ENCODE data around the gene TIMM23B.
"Not testable (repeated sequence)": the region's sequence is repeated elsewhere in the genome, so short reads cannot be mapped to it uniquely, and the experiment has no call there.

The TIMM23B gene, protein sequence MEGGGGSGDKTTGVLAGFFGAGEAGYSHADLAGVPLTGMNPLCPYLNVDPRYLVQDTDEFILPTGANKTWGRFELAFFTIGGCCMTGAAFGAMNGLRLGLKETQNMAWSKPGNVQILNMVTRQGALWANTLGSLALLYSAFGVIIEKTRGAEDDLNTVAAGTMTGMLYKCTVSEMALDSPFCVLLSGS

DNA sequence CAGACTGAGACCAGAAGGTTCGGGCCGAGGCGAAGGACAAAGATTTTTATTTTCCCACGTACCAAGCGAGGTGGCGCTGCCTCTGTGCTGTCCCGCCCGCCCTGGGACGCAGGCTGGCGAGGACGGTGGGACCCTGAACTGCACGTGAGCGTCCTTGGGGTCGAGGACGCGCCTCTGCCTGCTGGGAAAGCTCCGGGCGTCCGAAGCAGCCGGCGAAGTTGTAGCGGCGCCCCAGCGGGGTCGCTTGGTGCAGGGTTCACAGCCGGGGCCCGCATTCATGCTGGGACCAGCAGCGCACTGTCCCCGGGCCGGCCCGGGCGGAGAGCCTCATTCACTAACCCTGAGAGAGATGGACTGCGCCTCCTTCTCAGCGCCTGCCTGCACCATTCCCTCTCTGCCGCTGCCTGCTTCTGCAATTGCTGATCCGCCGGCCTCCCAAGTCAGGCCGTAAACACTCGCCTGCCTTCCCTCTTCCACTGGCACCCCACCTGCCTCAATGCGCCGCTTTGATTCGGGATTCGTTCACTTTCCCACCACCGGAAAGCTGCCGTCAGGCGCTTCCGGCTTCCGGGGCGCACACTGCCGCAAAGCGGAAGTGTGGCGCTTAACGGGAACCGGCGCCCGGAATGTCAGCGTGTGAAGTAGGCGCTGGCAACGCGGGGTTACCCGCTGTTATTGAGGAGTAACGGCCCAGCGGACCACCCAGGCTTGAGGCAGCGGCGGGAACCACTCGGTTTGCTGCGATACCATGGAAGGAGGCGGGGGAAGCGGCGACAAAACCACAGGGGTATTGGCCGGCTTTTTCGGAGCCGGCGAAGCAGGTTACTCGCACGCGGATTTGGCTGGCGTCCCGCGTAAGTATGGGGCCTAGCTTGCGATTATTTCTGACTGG lies at the start of gene TIMM23B, which contains the start of gene PARG:
TIMM23B (plus strand) TSS at position 607 of the 892 bp plus-strand sequence; CDS start at position 749, 142 bp downstream.
PARG (minus strand) TSS at position 581 of the 892 bp plus-strand sequence; CDS start at position 279, 302 bp downstream.
- peak; percentile 89 for DNase-seq

DNA sequence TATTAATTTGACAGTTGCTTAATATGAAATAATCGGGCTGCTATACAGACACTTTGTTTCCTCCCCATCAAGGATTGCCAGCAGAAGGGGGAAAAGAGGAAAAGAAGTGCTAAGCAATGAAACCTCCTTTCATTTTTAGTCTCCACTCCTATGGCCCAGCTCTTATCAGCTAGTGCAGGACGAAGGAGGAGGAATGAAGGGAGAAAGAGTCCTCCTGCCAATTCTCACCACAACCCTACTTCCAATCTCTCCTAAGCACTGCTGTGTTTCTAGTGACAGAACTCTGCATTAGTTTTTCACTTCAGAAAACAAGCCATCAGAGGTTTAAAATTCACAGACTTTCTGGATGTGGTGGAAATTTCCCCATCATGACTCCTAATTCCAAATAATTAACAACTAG lies 41.9 kb upstream of the TIMM23B start:
- DNase-seq = not testable (repeated sequence)

DNA sequence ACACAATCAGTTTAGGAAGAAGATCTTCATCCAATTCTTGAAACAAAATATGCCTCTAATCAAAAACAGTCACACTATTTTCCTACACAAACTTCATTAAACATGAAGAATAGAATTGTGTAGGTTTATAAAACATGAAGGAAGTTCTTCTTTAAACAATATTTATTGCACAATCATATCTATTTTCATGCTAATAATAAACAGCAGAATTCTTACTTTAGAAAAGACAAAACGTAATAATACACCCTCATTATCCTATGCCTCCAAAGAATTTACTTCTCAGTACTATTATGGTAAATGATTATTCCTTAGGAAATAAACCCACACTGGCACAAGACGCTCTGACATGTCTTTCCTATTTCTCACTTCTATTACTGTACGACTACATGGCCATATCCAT lies 41.4 kb upstream of the TIMM23B start:
- not testable (repeated sequence) for DNase-seq

DNA sequence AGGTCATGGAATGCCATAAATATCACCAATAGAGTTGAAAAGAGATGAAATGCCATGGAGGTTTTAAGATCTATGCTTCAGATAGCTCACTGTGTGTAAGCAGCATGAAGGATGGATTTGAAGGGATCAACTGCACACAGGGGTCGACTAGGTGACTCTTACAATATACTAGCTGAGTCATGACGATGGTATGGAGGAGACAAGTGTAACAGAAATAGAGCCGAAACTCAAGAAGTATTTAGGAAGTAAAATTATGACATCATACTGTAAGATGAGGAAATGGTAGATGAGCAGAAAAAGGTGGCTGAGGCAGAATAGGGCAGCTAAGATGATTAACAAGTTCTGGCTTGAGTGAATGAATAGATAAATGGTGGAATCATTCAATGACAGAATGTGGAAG lies 38.0 kb upstream of the TIMM23B start:
- not testable (repeated sequence) for DNase-seq

DNA sequence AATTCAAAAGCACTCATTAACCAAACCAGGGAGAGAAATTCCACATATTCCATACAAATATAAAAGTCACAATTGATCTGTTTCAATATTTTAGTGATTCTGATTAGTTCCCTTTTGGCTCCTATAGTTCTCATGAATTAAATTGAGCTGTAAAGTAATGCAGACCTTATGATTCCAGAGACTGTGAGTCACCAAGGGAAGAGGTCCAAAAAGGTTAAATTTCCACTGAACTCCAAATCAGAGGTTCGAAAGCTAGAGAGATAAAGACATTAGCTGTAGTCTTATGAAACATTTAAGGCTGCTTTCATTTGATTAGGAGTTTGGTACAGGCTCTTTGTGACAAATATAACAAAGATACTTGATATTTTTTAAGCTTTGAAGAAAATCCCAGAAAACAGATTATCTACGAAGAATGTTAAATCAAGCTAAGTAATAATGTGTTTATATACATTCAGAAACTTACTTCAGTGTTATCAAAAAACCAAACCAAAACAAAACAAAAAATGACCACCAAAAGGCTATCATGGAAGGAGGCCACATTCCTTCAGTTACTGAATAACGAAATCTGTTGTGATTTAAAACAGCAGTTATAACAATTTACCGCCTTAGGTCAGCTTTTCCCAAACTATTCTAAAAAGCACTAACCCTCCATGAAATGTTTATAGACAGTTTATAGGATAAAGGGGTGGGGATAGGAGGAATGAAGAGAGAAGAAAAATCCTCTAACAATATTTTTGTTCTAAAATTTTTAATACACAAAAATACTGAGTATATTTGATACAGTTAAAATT lies 33.4 kb upstream of the TIMM23B start:
- DNase-seq = not testable (repeated sequence)

DNA sequence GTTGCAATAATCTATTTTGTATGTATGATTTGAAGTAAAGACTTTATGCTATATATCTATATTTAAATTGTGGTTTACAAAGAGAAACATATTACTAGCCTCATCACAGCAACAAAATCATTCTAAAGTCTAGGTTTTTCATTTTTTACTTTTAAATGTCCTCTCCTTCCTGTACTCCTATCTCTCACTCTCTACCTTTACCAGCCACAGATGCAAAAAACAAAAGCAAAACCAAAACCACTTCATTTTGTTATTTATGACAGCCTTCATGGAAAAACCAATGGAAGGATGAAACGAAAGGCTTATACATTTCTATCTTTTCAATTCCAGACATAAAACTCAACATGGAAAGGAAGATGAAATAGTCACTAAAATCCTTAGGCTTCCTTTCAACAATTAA lies 31.6 kb upstream of the TIMM23B start:
- DNase-seq = not testable (repeated sequence)

DNA sequence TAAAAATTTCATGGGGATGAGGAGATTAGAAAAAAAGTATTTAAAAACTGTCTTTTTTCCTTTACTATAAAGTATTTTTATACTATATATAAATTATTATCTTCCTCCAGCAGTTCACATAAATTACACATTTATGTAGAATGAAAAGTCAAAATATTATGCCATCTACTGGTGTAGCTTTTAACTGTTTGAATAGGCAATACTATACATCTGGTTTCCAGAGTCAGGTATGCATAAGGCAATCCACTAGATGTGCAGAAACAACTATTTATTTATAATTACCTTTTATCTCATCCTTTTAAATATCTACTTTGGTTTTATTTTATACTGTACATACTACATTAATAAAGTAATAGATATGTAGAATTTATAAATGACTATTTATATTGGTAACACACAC lies 25.4 kb upstream of the TIMM23B start:
- not testable (repeated sequence) for DNase-seq

DNA sequence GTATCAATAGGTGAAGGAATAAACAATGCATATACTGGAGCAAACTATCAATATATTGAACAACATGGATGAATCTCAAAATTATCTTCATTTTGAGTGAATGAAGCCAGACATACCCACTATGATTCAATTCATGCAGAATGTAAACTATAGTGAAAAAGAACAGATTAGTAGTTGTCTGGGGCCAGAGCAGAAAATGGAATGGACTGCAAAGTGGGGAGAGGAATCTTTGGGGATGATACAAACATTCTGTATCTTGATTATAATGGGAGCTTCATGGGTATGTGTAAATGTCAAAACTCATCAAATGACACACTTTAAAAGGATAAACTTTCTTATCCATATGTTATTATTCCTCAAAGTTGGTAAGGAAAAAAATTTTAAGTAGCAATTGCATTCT lies 23.9 kb upstream of the TIMM23B start:
- DNase-seq = not testable (repeated sequence)

DNA sequence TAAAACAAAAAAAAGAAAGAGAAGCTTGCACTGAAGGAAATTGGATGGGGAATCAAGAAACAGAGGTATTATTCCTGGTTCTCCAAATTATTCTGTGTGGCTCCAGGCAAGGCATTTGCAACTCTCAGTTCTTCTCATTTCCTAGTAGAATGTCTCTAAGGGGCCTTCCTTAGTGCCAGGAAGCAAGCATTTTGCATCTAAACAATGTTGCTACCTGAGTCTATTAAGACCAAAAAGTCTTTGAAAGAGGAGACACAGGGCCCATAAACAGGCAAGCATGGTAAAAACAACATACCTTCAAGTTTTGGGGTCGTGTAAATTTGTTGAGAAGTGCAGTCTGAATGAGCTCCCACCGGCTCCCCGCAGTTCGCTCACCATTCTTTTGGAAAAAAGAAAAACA lies 19.8 kb upstream of the TIMM23B start:
- not testable (repeated sequence) for DNase-seq

DNA sequence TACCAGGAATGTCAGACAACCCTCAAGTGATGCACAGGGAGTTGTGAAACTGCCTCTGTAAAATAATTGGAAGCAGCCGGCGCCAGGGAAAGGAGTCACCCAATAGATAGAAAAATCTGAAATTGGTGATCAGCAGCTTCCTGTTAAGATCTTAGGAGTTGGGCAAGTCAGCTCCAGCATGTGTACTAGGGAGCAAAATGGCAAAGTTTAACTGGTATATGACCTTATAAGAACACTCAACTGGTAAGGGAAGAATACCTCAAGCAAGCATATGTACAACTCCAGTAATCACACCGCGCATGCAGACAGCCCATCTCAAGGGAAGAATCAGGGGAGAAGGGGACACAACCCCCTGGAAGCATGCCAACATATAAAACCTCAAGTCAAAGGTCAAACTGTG lies 18.3 kb upstream of the TIMM23B start:
- not testable (repeated sequence) for DNase-seq

DNA sequence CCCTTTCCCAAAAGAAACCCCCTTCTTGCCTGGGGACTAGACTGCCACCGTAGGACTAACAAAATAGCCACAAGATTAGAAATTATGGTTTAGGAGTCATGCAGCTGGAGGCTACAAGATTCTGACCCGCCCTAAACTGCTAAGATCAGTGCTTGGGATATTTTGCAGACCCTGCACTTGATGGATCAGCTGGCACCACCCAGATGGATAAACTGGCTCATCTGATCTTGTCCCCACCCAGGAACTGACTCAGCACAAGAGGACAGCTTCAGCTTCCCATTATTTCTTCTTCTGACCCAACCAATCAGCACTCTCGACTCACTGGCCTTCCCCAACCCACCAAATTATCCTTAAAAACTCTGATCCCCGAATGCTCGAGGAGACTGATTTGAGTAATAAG lies 10.6 kb upstream of the TIMM23B start:
- DNase-seq = not testable (repeated sequence)

DNA sequence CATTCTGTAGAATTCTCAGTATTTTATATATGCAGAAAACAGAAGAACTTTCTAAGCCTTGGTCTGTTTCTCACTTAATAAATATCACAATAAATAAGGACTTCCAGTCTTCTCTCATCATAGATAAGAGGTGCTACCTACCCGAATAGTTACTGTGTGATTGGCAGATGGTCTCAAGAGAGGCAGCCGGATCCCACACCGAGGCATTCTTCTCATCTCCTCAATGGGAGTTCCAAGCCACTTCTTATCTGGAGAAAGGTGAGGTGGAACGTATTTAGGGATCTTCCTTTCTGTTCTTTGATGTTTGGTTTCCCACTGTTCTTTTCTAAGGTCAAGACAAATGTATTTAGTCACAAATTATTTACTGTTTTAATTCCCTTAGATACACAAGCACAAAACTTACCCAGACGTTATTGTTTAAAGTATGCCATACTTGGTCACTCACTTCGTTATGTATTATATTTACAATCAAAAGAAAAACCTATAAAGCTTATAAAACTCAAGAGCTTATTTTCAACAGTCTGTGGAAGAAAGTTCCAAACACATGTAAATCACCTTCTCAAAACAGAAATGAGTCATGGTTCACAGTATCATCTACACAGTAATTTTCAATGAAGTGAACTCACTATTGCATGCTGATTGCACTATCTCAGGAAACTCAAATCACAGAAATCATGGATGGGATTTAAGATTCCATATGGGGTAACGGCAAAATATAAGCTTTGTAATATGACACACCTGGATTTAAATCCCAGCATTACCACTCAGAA lies 9.7 kb upstream of the TIMM23B start:
- DNase-seq = not testable (repeated sequence)

DNA sequence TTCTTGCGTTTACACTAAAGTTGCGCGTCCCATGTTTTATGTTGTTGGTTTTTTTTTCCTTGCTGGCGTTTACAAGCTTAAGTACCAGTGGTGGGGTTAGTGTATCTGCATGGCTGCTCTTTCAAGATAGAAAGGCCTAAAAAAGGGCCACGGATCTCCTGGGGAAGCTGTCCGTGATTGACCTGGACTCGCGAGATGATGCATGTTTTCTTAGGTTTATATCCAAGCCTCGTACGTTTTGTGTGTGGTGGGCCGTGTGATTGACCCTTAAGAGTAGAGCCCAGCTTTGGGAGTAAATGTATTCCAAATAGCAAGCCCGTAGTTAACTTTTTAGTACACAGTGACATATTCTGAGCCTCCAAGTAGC lies 469 bp downstream of the TIMM23B start:
- not testable (repeated sequence) for DNase-seq

DNA sequence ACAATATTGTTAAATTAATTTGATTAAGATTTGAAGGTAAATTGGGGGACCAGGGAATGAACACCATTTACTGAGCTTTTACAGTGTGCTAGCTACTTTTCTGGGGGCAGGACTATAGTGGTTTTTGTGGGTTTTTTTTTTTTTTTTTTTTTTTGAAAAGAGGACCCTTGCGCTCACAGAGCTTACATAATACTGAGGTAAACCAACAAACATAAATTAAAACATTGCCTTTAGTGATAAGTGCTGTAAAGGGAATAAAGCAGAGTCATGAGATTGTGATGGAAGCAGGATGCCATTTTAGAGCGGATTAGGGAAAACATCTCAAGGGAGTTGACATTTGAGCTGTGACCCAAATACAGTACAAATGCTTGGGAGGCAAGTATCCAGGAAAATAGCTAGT lies 1.8 kb downstream of the TIMM23B start:
- DNase-seq = not testable (repeated sequence)

DNA sequence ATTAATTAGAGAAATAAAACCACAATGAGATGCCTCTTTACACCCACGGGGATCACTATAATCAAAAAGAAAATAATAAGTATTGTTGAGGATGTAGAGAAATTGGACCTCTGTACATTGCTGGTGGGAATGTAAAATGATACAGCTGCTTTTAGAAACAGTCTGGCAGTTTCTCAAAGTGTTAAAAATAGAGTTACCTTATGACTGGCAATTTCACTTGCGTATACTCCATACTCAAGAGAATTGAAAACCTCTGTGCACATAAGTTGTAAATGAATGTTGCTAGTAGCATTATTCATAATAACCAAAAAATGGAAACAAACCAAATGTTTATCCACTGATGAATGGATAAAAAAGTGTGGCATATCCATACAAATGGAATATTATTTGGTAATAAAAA lies 6.3 kb downstream of the TIMM23B start:
- not testable (repeated sequence) for DNase-seq

DNA sequence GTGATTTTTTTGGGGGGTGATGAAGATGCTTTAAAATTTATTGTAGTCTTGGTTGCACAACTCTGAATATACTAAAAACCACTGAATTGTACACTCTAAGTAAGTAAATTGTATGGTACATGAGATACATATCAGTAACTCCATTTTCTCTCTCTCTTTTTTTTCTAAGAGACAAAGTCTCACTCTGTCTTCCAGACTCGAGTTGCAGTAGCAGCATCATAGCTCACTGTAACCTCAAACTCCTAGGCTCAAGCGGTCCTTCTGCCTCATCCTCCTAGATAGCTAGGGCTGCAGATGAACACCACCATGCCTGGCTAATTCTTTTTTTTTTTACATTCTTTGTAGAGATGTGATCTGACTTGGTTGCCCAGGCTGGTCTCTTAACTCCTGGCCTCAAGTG lies 6.9 kb downstream of the TIMM23B start:
- not testable (repeated sequence) for DNase-seq

DNA sequence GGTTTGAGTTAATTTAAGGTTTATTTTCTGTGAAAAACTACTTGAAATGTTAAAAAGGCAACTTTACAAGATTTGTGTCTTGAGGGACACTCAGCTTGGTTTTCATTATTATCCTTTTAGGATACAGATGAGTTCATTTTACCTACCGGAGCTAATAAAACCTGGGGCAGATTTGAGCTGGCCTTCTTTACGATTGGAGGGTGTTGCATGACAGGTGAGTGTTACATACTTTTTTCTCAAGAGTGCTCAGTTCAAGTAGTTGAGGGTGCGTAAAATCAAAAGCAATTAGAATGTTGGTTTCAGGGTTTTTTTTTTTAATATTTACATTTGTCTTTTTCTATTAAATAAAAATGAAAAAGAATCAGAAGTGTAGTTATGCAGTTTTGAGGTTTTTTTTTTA lies 10.2 kb downstream of the TIMM23B start:
- DNase-seq = not testable (repeated sequence)

DNA sequence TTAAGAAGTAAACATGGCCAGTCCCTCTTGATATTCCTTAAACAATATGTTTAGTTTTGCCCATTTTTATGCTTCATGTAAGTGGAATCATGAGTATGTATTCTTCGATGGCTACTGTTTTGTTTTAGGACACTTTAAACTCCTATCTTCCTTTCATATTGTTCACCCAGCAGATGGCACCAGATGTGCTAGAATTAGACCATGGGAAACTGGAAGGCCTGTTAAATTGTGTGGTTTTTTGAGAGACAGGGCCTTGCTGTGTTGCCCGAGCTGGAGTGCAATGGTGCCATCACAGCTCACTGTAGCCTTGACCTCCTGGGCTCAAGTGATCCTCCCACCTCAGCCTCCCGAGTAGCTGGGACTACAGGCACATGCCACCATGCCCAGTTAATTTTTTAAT lies 11.3 kb downstream of the TIMM23B start:
- not testable (repeated sequence) for DNase-seq

DNA sequence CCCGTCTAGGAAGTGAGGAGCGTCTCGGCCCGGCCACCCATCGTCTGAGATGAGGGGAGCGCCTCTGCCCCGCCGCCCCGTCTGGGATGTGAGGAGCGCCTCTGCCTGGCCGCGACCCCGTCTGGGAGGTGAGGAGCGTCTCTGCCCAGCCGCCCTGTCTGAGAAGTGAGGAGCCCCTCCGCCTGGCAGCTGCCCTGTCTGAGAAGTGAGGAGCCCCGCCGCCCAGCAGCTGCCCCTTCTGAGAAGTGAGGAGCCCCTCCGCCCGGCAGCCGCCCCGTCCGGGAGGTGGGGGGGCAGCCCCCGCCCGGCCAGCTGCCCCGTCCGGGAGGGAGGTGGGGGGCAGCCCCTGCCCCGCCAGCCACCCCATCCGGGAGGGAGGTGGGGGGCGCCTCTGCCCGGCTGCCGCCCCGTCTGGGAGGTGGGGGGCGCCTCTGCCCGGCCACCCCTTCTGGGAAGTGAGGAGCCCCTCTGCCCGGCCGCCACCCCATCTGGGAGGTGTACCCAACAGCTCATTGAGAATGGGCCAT lies 28.5 kb downstream of the TIMM23B start:
- DNase-seq = not testable (repeated sequence)

DNA sequence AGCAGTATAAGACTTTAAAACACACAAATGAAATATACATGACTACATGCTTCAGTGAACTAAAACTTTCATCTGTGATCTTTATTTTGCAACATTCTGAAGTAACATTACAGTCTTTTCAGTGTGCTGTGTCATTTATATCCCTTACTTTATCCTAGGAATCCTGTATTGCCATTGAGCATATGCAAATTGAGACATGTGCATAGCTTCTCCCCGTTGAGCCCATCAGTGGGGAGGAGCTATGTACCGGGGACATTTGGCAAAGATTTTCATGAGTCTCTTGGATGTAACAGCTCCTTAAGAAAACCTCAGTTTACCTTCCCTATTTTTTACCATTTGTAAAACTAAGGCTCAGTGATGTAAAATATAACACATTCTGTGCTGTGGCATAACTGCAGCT lies 29.6 kb downstream of the TIMM23B start:
- not testable (repeated sequence) for DNase-seq

DNA sequence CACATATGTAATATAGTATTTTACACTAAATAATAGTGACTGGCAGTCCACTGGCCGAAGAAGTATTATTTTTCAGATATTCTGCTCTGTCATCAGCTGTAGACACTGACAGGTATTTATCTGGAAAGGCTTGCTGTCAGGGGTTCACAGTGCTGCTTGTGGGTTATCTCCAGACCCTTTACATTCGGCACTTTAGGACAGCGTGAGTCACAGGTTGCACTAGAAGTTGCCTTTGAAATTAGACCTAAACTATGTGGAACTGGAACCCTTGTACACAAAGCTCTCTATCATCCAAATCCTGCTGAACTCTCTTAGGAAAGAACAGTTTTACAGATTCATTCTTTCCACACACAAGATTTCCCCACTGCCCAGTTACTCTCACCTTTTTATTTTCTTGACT lies 30.2 kb downstream of the TIMM23B start:
- not testable (repeated sequence) for DNase-seq

DNA sequence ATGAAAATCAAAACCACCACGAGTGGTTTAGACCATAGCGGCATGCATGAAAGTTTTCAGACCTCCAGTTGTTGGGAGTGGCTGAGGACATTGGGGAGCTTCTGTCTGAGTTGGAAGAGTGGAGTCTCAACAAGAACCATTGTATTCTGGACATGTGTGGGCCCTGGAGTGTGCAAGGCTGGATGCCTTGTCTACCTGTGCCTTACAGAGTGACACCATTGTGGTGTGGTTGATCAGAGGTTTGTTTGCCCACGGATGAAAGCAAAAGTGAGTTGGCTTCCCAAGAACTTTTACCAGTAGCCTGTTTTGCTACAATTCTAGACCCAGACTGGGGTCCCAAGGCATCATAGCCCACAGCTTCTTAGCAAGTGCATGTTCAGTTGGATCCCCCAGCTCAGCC lies 35.9 kb downstream of the TIMM23B start:
- not testable (repeated sequence) for DNase-seq
